GM18519 (cell line): Measurements from ENCODE around the gene PIK3AP1.
"Not testable (repeated sequence)": the region's sequence is repeated elsewhere in the genome, so short reads cannot be mapped to it uniquely, and the experiment has no call there.

ENCODE experiments used
- ATAC-seq: cut with Tn5 transposase; IDR thresholded peaks from one replicate; pipeline ENCODE4 v1.9.1; 2021; ENCODE audit warnings: mild to moderate bottlenecking, moderate library complexity; ENCODE audit not compliant: unreplicated experiment, low FRiP score

Gene PIK3AP1

GRCh38 chr10:96560489-96560888, 159.8 kb downstream of the PIK3AP1 start:
- no peak for ATAC-seq

GRCh38 chr10:96556003-96556402, 164.3 kb downstream of the PIK3AP1 start:
- no peak for ATAC-seq

- no peak for ATAC-seq
Measured at GRCh38 chr10:96555330-96555729, 165.0 kb downstream of the PIK3AP1 start.

DNA sequence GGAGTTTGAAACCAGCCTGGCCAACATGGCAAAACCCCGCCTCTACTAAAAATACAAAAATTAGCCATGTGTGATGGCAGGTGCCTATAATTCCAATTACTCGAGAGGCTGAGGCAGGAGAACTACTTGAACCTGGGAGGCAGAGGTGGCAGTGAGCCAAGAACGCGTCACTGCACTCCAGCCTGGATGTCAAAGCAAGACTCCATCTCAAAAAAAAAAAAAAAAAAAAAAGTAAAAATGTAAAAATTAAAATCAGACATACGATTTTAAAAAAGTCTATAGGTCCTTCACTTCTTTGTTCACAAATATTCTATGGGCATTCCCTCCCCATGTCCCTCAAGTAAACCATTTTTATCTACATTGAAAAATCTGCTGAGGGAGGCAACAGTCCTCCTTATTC, 171.7 kb downstream of the PIK3AP1 start:
- no peak for ATAC-seq

DNA sequence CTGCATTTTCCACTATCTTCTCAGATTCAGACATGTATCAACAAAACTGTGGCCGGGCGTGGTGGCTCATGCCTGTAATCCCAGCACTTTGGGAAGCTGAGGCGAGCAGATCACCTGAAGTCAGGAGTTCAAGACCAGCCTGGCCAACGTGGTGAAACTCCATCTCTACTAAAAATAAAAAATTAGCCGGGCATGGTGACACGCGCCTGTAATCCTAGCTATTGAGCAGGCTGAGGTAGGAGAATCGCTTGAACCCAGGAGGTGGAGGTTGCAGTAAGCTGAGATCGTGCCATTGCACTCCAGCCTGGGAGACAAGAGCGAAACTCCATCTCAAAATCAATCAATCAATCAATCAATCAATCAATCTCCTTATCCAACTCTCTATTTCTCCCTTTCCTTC, 174.8 kb downstream of the PIK3AP1 start:
- ATAC-seq, result not testable (repeated sequence)
